ENCODE measurements around the gene BANF1.
"Not testable (repeated sequence)": the region's sequence is repeated elsewhere in the genome, so short reads cannot be mapped to it uniquely, and the experiment has no call there.

Gene BANF1

GRCh38 chr11:65978391-65979238 lies 23.7 kb upstream of the BANF1 start:
- no peak for DNase-seq

- no peak for DNase-seq
Observed at GRCh38 chr11:65979261-65979759, 23.0 kb upstream of the BANF1 start.

- DNase-seq = no peak
Observed at GRCh38 chr11:65981101-65981740, 21.1 kb upstream of the BANF1 start.

GRCh38 chr11:65981972-65982823 lies 20.1 kb upstream of the BANF1 start:
- DNase-seq = no peak

- no peak for DNase-seq
Observed at GRCh38 chr11:65982824-65983588, 19.3 kb upstream of the BANF1 start.

- DNase-seq = no peak
Observed at GRCh38 chr11:65983589-65983987, 18.7 kb upstream of the BANF1 start.

GRCh38 chr11:65987336-65987735 lies 15.0 kb upstream of the BANF1 start:
- DNase-seq = no peak

GRCh38 chr11:65988791-65989592 lies 13.3 kb upstream of the BANF1 start:
- peak; percentile 93 for DNase-seq

GRCh38 chr11:65992056-65992455 lies 10.2 kb upstream of the BANF1 start:
- DNase-seq = no peak

- DNase-seq = no peak
Observed at GRCh38 chr11:65997286-65997685, 5.0 kb upstream of the BANF1 start.

GRCh38 chr11:66002648-66003225 lies 434 bp downstream of the BANF1 start:
- DNase-seq = no peak

GRCh38 chr11:66003291-66003690 lies 988 bp downstream of the BANF1 start:
- no peak for DNase-seq

- DNase-seq = no peak
Observed at GRCh38 chr11:66004186-66004585, 1.9 kb downstream of the BANF1 start.

- DNase-seq = no peak
Observed at GRCh38 chr11:66006134-66006890, 4.0 kb downstream of the BANF1 start.

- DNase-seq = no peak
Observed at GRCh38 chr11:66006891-66007176, 4.5 kb downstream of the BANF1 start.

- DNase-seq = no peak
Observed at GRCh38 chr11:66007201-66007634, 4.9 kb downstream of the BANF1 start.

- no peak for DNase-seq
Observed at GRCh38 chr11:66008095-66008467, 5.8 kb downstream of the BANF1 start.

- no peak for DNase-seq
Observed at GRCh38 chr11:66008468-66009101, 6.3 kb downstream of the BANF1 start.

GRCh38 chr11:66010036-66010435 lies 7.7 kb downstream of the BANF1 start:
- DNase-seq = not testable (repeated sequence)

GRCh38 chr11:66011239-66011784 lies 9.0 kb downstream of the BANF1 start:
- DNase-seq = no peak

Data from activated CD8-positive, alpha-beta memory T cell treated with anti-CD3 and anti-CD28 coated beads for 24 hours (primary cell).